Testis (tissue), 3 donors: Measurements from ENCODE around the gene LRRC8A. TPM values are rescaled to one million over a fixed set of nuclear protein-coding genes. Genes with fewer than 3 reads are reported as not detected.

Experiments
- DNase-seq: peaks from one replicate; pipeline ENCODE4 v3.0.0-alpha.2; 2019
- H3K27ac ChIP-seq, 2 donors: fragments of 200-600 bp; sonication (generic); one replicate each; pipeline ENCODE4 v1.5.1; 2019
- H3K27me3 ChIP-seq: fragments of 200-600 bp; sonication (generic); one replicate; pipeline ENCODE4 v1.5.1; 2019
- H3K36me3 ChIP-seq: fragments of 200-600 bp; sonication (generic); one replicate; pipeline ENCODE4 v1.5.1; 2017; ENCODE audit warnings: low read depth; ENCODE audit errors: missing control alignments
- H3K4me1 ChIP-seq: fragments of 200-600 bp; sonication (generic); one replicate; pipeline ENCODE4 v1.5.1; 2019
- H3K4me3 ChIP-seq, 2 donors: fragments of 200-600 bp; sonication (generic); one replicate each; pipeline ENCODE4 v1.5.1; 2017 to 2019
- H3K9me3 ChIP-seq: fragments of 200-600 bp; sonication (generic); one replicate; pipeline ENCODE4 v1.5.1; 2017
- CTCF ChIP-seq, 3 experiments: fragments of 450-650 bp in 2 of 3; fragments of 200-600 bp in 1 of 3; sonication (generic) in 1 of 3; IDR thresholded peaks; one replicate each; pipeline ENCODE4 v1.5.1; 2016 to 2019; ENCODE audit warnings: antibody characterized with exemption in 3 of 3, mild to moderate bottlenecking in 2 of 3, moderate library complexity in 1 of 3
- POLR2A ChIP-seq: fragments of 450-650 bp; IDR thresholded peaks from one replicate; pipeline ENCODE4 v1.6.1; 2017; ENCODE audit warnings: antibody characterized with exemption, mild to moderate bottlenecking, moderate library complexity
- WGBS, 2 donors: methylation state at CpG; one replicate each; pipeline ENCODE4 v1.1.5; 2018; 5-methylcytosine and 5-hydroxymethylcytosine counted together
- intact Hi-C: fragments of 100-400 bp; cut with DNase I; formaldehyde crosslinking; loops from one replicate; pipeline ENCODE4 v1.15.1; 2023; ENCODE audit warnings: low total_unique reads
- polyA plus RNA-seq: library from polyadenylated mRNA; stranded (reverse); fragments of 350-450 nt; fragmentation: Illumina TruSeq; extraction: RNeasy Lipid Tissue Mini Kit (QIAGEN cat#74804); gene quantifications from one replicate; pipeline ENCODE4 v1.2.3, GENCODE V29; 2014; ENCODE audit warnings: low read depth, low replicate concordance; ENCODE audit not compliant: insufficient read depth
- total RNA-seq, 2 donors: library from RNA; depleted of rRNA; stranded (reverse); fragments of >200 nt; gene quantifications; one replicate each; pipeline ENCODE4 v1.2.3, GENCODE V29; 2016

LRRC8A gene
- total and polyA plus RNA-seq, 3 donors from 2014 or later = 30.9 to 61.3 (median 54.3) TPM

- no peak for TF ChIP-seq CTCF (IDR thresholded peaks at IDR 0.05)
- no peak for TF ChIP-seq POLR2A
- H3K27ac ChIP-seq = peak overlapping the region in 1 of 2 donors; percentile 24
- no peak for DNase-seq
- peaks cover 36% of the 10 kb centered on the region for H3K4me1 ChIP-seq
- H3K4me3 ChIP-seq = no peak overlapping the region
- H3K9me3 ChIP-seq = no peaks in the 10 kb centered on the region
- H3K36me3 ChIP-seq = no peaks in the 10 kb centered on the region
- no peaks in the 10 kb centered on the region for H3K27me3 ChIP-seq
- intact Hi-C loops = no loop called here
- 38 to 47% methylated on average over 4 of the region's 4 CpGs for WGBS, 2 donors
Measured at GRCh38 chr9:128895556-128895955, 13.6 kb downstream of the LRRC8A start.

DNA sequence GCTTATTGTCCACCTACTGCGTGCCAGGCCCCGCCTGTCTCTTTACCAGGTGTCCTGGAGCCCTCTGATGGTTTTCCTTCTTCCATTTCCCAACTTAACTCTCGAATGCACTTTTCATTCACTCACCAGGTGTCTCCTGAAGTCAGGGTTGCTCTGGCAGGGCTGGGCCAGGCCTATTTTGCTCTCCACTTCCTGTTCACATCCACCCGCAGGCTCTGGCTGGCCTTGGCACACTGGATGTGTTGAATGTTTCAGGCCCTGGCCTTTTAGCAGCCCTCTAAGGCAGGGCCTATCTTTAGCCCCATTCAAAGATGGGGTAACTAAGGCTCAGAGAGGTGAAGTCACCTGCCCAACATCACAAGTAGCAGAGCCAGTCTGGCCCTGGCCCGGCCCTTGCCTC lies 16.4 kb downstream of the LRRC8A start:
- DNase-seq = no peak
- Histone ChIP-seq H3K9me3 (no peaks in the 10 kb centered on the region), H3K27ac (no peak overlapping the region)

GRCh38 chr9:128898845-128899565 lies 17.1 kb downstream of the LRRC8A start:
- intact Hi-C loops = no loop called here
- no peak for TF ChIP-seq CTCF (IDR thresholded peaks at IDR 0.05)

More for the DNA sequence above, 16.4 kb downstream of the LRRC8A start:
- Histone ChIP-seq H3K4me3 (no peak overlapping the region), H3K27me3 (no peaks in the 10 kb centered on the region), H3K4me1 (peaks cover 17% of the 10 kb centered on the region), H3K36me3 (no peaks in the 10 kb centered on the region)
- WGBS, 2 donors = 91 to 98% methylated on average over 4 to 5 of the region's 5 CpGs
- TF ChIP-seq CTCF (IDR thresholded peaks at IDR 0.05) (no peak), POLR2A (no peak)
- intact Hi-C loops = no loop called here

DNA sequence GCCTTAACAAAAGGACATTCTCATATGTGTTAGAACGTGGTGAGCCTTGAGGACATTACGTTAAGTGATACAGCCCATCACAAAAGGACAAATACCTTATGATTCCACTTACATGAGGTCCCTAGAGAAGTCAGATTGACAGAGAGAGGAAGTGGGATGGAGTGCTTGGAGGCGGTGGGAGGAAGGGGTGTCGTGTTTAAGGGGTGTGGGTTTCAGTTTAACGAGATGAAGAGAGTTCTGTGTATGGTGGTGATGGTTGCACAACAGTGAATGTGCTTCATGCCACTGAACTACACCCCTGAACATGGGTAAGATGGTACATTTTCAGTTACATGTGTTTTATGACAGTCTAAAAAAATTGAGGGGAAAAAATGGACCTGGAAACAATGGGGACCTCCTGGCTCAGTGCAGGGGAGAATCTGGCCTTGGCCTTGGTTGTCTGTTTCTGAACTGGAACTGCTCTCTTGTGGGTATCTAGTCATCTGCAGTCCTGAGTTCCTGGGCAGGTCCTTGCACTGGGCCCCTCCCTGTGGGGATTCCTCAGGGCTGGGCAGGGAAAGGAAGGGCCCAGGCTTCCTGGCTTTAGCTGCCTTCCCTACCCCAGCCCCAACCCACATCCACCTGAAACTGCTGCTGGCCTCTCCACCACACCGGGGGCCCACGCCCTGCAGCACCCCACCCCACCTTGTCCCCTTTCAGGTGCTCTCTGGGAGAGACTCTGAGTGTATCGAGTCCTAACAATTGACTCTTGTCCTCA lies 17.8 kb downstream of the LRRC8A start:
- peaks cover 16% of the 10 kb centered on the region for H3K4me1 ChIP-seq
- no peak overlapping the region for H3K27ac ChIP-seq
- intact Hi-C loops = no loop called here
- H3K9me3 ChIP-seq = no peaks in the 10 kb centered on the region
- no peak for DNase-seq
- no peak overlapping the region for H3K4me3 ChIP-seq
- 60 to 63% methylated on average over 7 to 8 of the region's 8 CpGs for WGBS, 2 donors
- no peaks in the 10 kb centered on the region for H3K36me3 ChIP-seq
- H3K27me3 ChIP-seq = no peaks in the 10 kb centered on the region
- TF ChIP-seq POLR2A = no peak
- no peak for TF ChIP-seq CTCF (IDR thresholded peaks at IDR 0.05)

More at GRCh38 chr9:128898845-128899565, 17.1 kb downstream of the LRRC8A start:
- WGBS, 2 donors = 82 to 85% methylated on average over 10 to 18 of the region's 18 CpGs
- Histone ChIP-seq H3K27me3 (no peaks in the 10 kb centered on the region), H3K4me1 (peaks cover 16% of the 10 kb centered on the region), H3K36me3 (no peaks in the 10 kb centered on the region), H3K27ac (peak overlapping the region in 1 of 2 donors; percentile 41), H3K4me3 (no peak overlapping the region), H3K9me3 (no peaks in the 10 kb centered on the region)
- DNase-seq = no peak
